SIG-M5 treated with dmso at 0.1 percent for 504 hours (cell line): ENCODE data around the gene R3HCC1L.
"Not testable (repeated sequence)": the region's sequence is repeated elsewhere in the genome, so short reads cannot be mapped to it uniquely, and the experiment has no call there.

ENCODE experiments used
- DNase-seq: peaks from one replicate; lab custom pipeline; 2025; ENCODE audit not compliant: unreplicated experiment; lab: John Stamatoyannopoulos, UW

The R3HCC1L gene

GRCh38 chr10:98226508-98227144 is 92.2 kb downstream of the R3HCC1L start:
- DNase-seq: no peak

DNA sequence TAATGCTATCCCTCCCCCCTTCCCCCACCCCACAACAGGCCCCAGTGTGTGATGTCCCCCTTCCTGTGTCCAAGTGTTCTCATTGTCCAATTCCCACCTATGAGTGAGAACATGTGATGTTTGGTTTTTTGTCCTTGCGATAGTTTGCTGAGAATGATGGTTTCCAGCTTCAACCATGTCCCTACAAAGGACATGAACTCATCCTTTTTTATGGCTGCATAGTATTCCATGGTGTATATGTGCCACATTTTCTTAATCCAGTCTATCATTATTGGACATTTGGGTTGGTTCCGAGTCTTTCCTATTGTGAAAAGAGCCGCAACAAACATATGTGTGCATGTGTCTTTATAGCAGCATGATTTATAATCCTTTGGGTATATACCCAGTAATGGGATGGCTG is 93.3 kb downstream of the R3HCC1L start:
- not testable (repeated sequence) for DNase-seq

DNA sequence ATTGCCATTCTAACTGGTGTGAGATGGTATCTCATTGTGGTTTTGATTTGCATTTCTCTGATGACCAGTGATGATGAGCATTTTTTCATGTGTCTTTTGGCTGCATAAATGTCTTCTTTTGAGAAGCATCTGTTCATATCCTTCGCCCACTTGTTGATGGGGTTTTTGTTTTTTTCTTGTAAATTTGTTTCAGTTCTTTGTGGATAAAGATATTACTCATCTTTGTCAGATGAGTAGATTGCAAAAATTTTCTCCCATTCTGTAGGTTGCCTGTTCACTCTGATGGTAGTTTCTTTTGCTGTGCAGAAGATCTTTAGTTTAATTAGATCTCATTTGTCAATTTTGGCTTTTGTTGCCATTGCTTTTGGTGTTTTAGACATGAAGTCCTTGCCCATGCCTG is 93.8 kb downstream of the R3HCC1L start:
- DNase-seq: not testable (repeated sequence)

- DNase-seq: no peak
These were observed 97.0 kb downstream of the R3HCC1L start for GRCh38 chr10:98231417-98231816.

DNA sequence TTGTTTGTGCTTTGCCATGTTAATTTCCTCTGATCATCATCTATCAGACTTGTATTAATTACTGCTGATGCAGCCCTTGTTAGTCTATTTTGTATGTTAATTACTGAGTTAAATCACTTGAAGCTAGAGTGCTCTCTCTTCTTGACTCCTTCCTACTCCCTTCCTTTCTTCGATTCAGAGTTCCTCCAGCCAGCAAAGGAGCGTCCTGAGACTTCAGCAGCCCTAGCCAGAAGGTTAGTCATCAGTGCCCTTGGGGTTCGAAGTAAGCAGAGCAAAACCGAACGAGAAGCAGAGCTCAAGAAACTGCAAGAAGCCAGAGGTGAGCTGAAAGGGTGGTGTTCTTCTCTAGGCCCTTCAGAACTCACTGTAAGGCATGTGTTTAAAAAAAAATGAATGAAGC is 101.4 kb downstream of the R3HCC1L start:
- DNase-seq: no peak

- DNase-seq: no peak
These were observed 102.4 kb downstream of the R3HCC1L start for GRCh38 chr10:98236862-98237261.

GRCh38 chr10:98238391-98238790 is 103.9 kb downstream of the R3HCC1L start:
- DNase-seq: no peak

GRCh38 chr10:98240524-98240923 is 106.1 kb downstream of the R3HCC1L start:
- DNase-seq: no peak

GRCh38 chr10:98242823-98243222 is 108.4 kb downstream of the R3HCC1L start:
- peak; percentile 42 for DNase-seq

GRCh38 chr10:98244141-98244540 is 109.7 kb downstream of the R3HCC1L start:
- DNase-seq: no peak

GRCh38 chr10:98244586-98244985 is 110.1 kb downstream of the R3HCC1L start:
- DNase-seq: no peak

DNA sequence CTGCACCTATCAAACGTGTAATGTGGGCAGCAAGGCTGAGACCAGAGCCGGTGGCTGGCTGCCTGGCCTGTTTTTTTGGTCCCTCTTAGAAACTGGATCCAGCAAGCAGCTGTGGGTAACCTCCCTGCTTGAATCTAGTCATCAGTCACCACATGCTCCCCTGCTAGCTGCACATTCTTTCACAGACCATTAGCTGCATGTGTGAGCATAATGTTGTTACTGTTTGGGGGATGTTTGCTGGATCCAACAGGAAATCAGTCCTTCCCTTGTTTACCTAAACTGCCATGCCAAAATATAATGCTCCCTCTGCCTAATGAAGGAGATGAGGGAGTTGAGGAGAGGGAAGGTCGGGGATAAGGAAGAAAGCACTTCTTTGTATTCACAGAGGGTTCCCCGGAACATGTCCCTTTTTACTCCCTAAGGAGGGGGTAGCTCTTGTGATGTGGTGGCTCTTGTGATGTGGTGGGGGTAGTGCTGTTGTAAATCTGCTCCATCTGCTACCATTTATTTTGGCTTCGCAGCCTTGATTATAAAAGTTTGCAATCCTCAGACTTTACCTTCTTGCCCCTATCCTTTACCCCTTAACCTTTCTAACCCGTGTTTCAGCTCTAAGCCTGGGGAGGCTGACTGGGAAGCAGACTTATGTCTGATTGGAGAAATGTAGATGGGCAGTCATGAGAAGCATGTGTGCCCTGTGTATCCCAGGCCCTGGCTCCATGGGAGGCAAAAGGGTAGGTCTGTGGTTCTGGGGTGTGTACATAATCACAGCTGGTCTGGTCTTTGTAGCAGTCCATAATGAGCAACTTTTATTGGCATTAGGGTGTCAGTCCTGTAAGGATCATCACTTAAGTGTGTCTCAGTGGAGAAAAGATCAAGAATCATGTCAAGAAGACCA is 112.7 kb downstream of the R3HCC1L start:
- DNase-seq: no peak

- DNase-seq: no peak
These were observed 113.6 kb downstream of the R3HCC1L start for GRCh38 chr10:98248018-98248417.

DNA sequence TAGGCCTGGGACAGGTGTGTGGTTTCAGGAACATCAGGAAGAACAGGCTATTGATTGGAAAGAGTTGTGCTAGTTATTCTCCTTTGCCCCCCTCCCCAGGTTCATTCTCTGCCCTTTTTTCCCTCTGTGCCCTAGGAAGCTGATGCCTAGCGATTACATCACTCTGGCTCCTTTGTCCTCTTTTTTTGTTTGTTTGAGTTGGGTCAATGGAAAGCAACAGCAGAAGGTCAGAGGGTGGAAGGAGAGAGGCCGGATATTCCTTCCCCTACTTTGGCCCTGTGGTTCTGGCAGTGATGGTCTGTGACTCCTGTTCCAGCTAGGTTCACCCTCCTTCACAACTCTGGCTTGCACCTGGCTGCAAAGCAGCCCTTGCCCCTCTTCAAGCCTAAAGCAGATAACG is 114.7 kb downstream of the R3HCC1L start:
- no peak for DNase-seq

DNA sequence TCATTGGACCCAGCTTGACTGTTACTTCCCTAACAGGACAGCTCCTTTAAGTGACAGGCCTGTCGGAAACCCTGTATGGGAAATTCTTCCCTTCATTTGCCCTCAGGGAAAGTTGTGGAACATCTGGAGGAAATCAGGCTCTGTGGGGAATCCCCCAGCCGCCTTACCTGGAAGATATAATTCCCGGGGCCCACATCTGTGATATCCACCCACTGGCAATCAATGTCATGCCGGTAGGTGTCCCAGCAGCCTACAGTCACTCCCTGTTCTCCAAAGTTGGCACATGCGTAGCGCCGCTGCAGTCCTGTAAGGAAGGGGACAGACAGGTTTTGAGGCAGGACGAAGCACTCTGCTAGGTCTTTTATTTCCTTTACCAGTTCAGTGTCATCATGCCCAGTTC is 116.9 kb downstream of the R3HCC1L start:
- no peak for DNase-seq

- no peak for DNase-seq
These were observed 118.0 kb downstream of the R3HCC1L start for GRCh38 chr10:98252464-98252863.

DNA sequence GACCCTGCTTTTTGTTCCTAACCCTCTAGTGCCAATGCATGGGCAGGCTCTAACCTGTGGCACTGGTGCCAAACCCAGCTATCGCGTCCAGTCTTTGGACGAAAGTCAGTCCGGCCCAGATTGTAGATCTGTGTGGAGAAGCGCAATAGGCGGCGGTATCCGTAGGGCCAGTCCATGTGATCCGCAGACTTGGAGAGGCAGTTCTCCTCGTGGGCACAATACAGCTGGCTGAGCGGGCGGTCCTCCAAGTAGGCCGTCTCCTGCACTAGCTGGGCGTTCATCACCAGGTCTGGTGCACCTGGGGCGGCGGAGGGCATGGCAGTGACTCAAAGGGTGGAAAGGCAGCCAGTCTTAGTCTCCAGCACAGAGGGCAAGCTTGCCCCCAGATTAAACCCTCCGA is 119.0 kb downstream of the R3HCC1L start:
- DNase-seq: no peak

DNA sequence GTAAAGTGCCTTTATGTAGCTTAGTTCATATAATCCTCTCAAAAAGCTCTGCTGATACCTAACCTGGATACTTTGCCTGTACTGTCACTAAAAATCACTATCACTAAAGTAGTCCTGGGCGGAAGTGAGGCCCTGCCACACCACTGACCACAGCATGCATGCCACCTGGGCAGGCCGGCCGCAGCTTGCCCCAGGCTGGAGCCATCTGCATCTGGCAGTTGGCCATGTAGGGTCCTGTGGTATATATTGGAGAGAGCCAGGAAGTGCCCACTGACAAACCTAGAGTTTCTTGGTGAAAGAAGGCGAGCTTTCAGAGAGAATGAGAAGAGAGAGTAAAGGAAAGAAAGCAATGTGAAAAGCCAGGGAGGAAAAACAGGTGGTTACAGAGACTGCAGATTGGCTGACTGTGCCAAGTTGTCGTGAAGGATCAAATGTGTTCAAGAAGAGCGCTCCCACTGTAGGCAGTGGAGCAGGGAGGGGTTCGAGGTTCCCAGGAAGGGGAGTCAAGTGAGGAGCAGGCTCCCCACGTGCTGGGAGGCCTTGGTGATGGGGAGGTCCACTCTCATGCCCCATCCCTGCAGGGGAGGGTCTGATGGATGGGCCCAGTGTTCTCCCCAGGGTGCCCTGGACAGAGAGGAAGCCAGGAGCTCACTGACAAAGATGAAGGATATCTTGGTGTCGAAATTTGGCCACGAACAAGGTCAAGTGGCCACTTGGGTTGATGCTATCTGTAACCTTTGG is 119.9 kb downstream of the R3HCC1L start:
- no peak for DNase-seq

- DNase-seq: no peak
These were observed 120.9 kb downstream of the R3HCC1L start for GRCh38 chr10:98255146-98255877.

DNA sequence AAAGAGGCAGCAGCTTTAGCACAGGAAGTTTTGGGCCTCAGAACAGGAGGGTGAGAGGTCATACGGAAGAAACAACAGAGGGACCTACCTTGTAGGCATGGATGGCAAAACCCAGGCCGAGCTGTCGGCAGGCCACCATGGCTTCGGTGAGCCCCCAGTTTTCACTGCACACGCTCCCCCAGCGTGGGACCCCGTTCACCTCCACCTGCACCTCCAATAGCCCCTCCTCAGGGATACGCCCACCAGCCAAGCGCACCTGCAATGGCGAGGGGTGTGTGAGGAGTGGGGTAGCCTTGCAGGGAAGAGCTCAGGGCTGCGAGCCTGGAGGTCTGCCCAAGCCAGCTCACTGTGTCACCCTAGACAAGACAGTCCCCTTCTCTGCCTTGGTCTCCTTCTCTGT is 122.2 kb downstream of the R3HCC1L start:
- no peak for DNase-seq

- DNase-seq: no peak
These were observed 122.7 kb downstream of the R3HCC1L start for GRCh38 chr10:98257198-98257597.
